ENCODE results near the gene ZNF865. TPM values are rescaled to one million over a fixed set of nuclear protein-coding genes. Genes with fewer than 3 reads are reported as not detected.

Gene ZNF865
- total and polyA plus RNA-seq, 2 of the 8 experiments (the other 6 are each of a cell fraction or from before 2014, with no cell fraction given), result 3.5 to 13.6 TPM

DNA sequence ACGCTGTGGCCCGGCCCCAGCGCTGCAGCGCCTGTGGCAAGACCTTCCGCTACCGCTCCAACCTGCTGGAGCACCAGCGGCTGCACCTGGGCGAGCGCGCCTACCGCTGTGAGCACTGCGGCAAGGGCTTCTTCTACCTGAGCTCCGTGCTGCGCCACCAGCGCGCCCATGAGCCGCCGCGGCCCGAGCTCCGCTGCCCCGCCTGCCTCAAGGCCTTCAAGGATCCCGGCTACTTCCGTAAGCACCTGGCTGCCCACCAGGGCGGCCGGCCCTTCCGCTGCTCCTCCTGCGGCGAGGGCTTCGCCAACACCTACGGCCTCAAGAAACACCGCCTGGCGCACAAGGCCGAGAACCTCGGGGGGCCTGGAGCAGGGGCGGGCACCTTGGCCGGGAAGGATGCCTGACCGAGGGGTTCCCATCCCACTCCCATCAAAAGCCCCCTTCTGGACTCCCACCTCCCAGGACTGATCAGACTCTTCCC is 11.0 kb downstream of the ZNF865 start (continued):
- TF ChIP-seq, protein P1, sequence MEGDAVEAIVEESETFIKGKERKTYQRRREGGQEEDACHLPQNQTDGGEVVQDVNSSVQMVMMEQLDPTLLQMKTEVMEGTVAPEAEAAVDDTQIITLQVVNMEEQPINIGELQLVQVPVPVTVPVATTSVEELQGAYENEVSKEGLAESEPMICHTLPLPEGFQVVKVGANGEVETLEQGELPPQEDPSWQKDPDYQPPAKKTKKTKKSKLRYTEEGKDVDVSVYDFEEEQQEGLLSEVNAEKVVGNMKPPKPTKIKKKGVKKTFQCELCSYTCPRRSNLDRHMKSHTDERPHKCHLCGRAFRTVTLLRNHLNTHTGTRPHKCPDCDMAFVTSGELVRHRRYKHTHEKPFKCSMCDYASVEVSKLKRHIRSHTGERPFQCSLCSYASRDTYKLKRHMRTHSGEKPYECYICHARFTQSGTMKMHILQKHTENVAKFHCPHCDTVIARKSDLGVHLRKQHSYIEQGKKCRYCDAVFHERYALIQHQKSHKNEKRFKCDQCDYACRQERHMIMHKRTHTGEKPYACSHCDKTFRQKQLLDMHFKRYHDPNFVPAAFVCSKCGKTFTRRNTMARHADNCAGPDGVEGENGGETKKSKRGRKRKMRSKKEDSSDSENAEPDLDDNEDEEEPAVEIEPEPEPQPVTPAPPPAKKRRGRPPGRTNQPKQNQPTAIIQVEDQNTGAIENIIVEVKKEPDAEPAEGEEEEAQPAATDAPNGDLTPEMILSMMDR (IDR thresholded peaks at IDR 0.05; ENCODE audit: control extremely low read depth in 1 of 3, insufficient read depth in 1 of 3, low read depth in 1 of 3, low read length in 3 of 3), result no peak
- no peak for TF ChIP-seq GABPA (IDR thresholded peaks at IDR 0.05; ENCODE audit: borderline replicate concordance, insufficient read depth, low read length)
- TF ChIP-seq JUND (IDR thresholded peaks at IDR 0.05; ENCODE audit: low read length), result no peak
- no peak for TF ChIP-seq ASH2L (IDR thresholded peaks at IDR 0.05; ENCODE audit: low read length)
- TF ChIP-seq, protein P2, sequence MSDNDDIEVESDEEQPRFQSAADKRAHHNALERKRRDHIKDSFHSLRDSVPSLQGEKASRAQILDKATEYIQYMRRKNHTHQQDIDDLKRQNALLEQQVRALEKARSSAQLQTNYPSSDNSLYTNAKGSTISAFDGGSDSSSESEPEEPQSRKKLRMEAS (IDR thresholded peaks at IDR 0.05), result no peak
- no peak for TF ChIP-seq SP4 (IDR thresholded peaks at IDR 0.05; ENCODE audit: low read length)
- TF ChIP-seq SIN3A (conservative IDR thresholded peaks at IDR 0.05 in 1 of 2, IDR thresholded peaks at IDR 0.05 in 1 of 2; ENCODE audit: low read depth in 1 of 2, low read length in 2 of 2), result no peak
- no peak for TF ChIP-seq BACH1 (IDR thresholded peaks at IDR 0.05; ENCODE audit: low read length)

All from H1 (cell line).